GM23338 (cell line): ENCODE results near the gene NPPA.

ENCODE experiments used
- CREB1 ChIP-seq: fragments of 250-450 bp; sonication (Bioruptor Pico); IDR thresholded peaks from 2 replicates; pipeline ENCODE4 v1.5.0; 2020; ENCODE audit warnings: low read depth, mild to moderate bottlenecking, moderate library complexity
- EZH2 ChIP-seq: fragments of 200-600 bp; sonication (generic); IDR thresholded peaks from one replicate; pipeline ENCODE4 v1.8.0; 2017; ENCODE audit warnings: antibody characterized with exemption, mild to moderate bottlenecking, low read depth; ENCODE audit not compliant: unreplicated experiment
- EZH2phosphoT487 ChIP-seq: fragments of 200-600 bp; sonication (generic); IDR thresholded peaks from one replicate; pipeline ENCODE4 v1.8.1; 2018; ENCODE audit warnings: antibody characterized with exemption; ENCODE audit not compliant: unreplicated experiment
- JUNB ChIP-seq: IDR thresholded peaks from one replicate; pipeline ENCODE4 v1.6.1; 2016; ENCODE audit warnings: antibody characterized with exemption; ENCODE audit not compliant: unreplicated experiment
- ZNF114 ChIP-seq: fragments of 250-450 bp; sonication (Bioruptor Pico); IDR thresholded peaks from 2 replicates; pipeline ENCODE4 v1.5.0; 2020; ENCODE audit warnings: mild to moderate bottlenecking, moderate library complexity
- TF ChIP-seq, protein P1 (sequence below), 2 experiments: fragments of 200-600 bp in 1 of 2; sonication (generic) in 1 of 2; conservative IDR thresholded peaks; 2 replicates each; pipeline versions ENCODE4 v1.5.1 to v1.6.1; 2016 to 2017; ENCODE audit warnings: antibody characterized with exemption in 2 of 2, low read depth in 2 of 2, mild to moderate bottlenecking in 2 of 2, moderate library complexity in 1 of 2
- TF ChIP-seq, protein P2 (sequence below): IDR thresholded peaks from one replicate; pipeline ENCODE4 v1.6.1; 2018; ENCODE audit warnings: antibody characterized with exemption; ENCODE audit not compliant: unreplicated experiment

DNA sequence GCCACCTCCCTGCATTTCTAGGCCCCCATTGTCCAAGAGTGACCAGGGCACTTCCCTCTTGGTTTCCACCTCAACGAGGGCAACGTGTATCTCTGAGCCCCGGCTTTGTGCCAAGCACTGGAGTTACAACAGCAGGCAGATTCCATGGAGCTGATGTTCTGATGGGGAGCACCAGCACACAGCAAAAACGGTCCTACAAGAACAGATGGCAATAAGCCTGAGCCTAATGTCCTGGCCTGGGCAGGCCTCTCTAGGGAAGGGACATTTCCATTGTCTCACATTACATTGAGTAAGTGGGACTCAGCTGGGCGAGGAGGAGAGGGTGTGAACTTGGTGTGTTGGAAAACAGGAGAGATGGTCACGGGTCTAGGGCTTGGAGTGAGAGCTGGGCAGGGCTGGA, 38.3 kb upstream of the NPPA start:
- TF ChIP-seq EZH2phosphoT487, result no peak
- TF ChIP-seq CREB1, result no peak
- TF ChIP-seq JUNB, result no peak
- TF ChIP-seq EZH2, result no peak
- TF ChIP-seq, protein P1, sequence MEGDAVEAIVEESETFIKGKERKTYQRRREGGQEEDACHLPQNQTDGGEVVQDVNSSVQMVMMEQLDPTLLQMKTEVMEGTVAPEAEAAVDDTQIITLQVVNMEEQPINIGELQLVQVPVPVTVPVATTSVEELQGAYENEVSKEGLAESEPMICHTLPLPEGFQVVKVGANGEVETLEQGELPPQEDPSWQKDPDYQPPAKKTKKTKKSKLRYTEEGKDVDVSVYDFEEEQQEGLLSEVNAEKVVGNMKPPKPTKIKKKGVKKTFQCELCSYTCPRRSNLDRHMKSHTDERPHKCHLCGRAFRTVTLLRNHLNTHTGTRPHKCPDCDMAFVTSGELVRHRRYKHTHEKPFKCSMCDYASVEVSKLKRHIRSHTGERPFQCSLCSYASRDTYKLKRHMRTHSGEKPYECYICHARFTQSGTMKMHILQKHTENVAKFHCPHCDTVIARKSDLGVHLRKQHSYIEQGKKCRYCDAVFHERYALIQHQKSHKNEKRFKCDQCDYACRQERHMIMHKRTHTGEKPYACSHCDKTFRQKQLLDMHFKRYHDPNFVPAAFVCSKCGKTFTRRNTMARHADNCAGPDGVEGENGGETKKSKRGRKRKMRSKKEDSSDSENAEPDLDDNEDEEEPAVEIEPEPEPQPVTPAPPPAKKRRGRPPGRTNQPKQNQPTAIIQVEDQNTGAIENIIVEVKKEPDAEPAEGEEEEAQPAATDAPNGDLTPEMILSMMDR (conservative IDR thresholded peaks at IDR 0.05; ENCODE audit: low read depth in 2 of 2), result no peak
- TF ChIP-seq ZNF114 (CRISPR knock-in tag), result no peak
- TF ChIP-seq, protein P2, sequence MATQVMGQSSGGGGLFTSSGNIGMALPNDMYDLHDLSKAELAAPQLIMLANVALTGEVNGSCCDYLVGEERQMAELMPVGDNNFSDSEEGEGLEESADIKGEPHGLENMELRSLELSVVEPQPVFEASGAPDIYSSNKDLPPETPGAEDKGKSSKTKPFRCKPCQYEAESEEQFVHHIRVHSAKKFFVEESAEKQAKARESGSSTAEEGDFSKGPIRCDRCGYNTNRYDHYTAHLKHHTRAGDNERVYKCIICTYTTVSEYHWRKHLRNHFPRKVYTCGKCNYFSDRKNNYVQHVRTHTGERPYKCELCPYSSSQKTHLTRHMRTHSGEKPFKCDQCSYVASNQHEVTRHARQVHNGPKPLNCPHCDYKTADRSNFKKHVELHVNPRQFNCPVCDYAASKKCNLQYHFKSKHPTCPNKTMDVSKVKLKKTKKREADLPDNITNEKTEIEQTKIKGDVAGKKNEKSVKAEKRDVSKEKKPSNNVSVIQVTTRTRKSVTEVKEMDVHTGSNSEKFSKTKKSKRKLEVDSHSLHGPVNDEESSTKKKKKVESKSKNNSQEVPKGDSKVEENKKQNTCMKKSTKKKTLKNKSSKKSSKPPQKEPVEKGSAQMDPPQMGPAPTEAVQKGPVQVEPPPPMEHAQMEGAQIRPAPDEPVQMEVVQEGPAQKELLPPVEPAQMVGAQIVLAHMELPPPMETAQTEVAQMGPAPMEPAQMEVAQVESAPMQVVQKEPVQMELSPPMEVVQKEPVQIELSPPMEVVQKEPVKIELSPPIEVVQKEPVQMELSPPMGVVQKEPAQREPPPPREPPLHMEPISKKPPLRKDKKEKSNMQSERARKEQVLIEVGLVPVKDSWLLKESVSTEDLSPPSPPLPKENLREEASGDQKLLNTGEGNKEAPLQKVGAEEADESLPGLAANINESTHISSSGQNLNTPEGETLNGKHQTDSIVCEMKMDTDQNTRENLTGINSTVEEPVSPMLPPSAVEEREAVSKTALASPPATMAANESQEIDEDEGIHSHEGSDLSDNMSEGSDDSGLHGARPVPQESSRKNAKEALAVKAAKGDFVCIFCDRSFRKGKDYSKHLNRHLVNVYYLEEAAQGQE, result no peak
